DOHH2 (cell line): ENCODE measurements around the gene SULT2A1.
"Not testable (repeated sequence)": the region's sequence is repeated elsewhere in the genome, so short reads cannot be mapped to it uniquely, and the experiment has no call there.

Experiments used
- H3F3A ChIP-seq: fragments of 200-600 bp; sonication (generic), shearing (Covaris generic); 2 replicates; pipeline ENCODE4 v1.6.0; 2016; ENCODE audit warnings: antibody characterized with exemption, mild to moderate bottlenecking; ENCODE audit not compliant: control insufficient read depth, insufficient read depth
- H3K27ac ChIP-seq: fragments of 200-600 bp; sonication (generic); 2 replicates; pipeline ENCODE4 v1.5.1; 2014; ENCODE audit warnings: low read depth, mild to moderate bottlenecking, low read length, moderate library complexity
- H3K27me3 ChIP-seq: fragments of 200-600 bp; sonication (generic); 2 replicates; pipeline ENCODE4 v1.6.1; 2014; ENCODE audit warnings: mild to moderate bottlenecking, low read length, mixed read lengths; ENCODE audit not compliant: control insufficient read depth
- H3K36me3 ChIP-seq: fragments of 200-600 bp; sonication (generic); 2 replicates; pipeline ENCODE4 v1.6.1; 2014; ENCODE audit warnings: mild to moderate bottlenecking, low read length, moderate library complexity, mixed read lengths; ENCODE audit not compliant: control insufficient read depth
- H3K4me1 ChIP-seq: fragments of 200-600 bp; sonication (generic); 2 replicates; pipeline ENCODE4 v1.6.1; 2014; ENCODE audit warnings: mild to moderate bottlenecking, low read length, mixed read lengths; ENCODE audit not compliant: control insufficient read depth
- H3K4me2 ChIP-seq: fragments of 200-600 bp; sonication (generic); 2 replicates; pipeline ENCODE4 v1.6.0; 2014; ENCODE audit warnings: mild to moderate bottlenecking, low read length, moderate library complexity
- H3K4me3 ChIP-seq: fragments of 200-600 bp; sonication (generic); 2 replicates; pipeline ENCODE4 v1.5.1; 2014; ENCODE audit warnings: mild to moderate bottlenecking, low read length, mixed read lengths
- H3K79me2 ChIP-seq: fragments of 200-600 bp; sonication (generic); 2 replicates; pipeline ENCODE4 v1.6.1; 2014; ENCODE audit warnings: mild to moderate bottlenecking, low read length, mixed read lengths; ENCODE audit not compliant: control insufficient read depth
- H3K9me2 ChIP-seq: fragments of 200-600 bp; sonication (generic); replicated peaks from 2 replicates; pipeline ENCODE4 v1.6.1; 2014; ENCODE audit warnings: mild to moderate bottlenecking, low read length, mixed read lengths; ENCODE audit not compliant: control insufficient read depth
- H3K9me3 ChIP-seq: fragments of 200-600 bp; sonication (generic); 2 replicates; pipeline ENCODE4 v1.6.1; 2014; ENCODE audit warnings: antibody characterized with exemption, low read length, mixed read lengths; ENCODE audit not compliant: control insufficient read depth, insufficient read depth
- H4K20me1 ChIP-seq: fragments of 200-600 bp; sonication (generic); 2 replicates; pipeline ENCODE4 v1.6.0; 2014; ENCODE audit warnings: low read depth, mild to moderate bottlenecking, antibody characterized with exemption, low read length, moderate library complexity; ENCODE audit not compliant: control insufficient read depth, insufficient read depth
- CTCF ChIP-seq: fragments of 200-600 bp; sonication (generic); IDR thresholded peaks from one replicate; pipeline ENCODE4 v1.5.1; 2014; ENCODE audit warnings: antibody characterized with exemption, mild to moderate bottlenecking, low read depth, low read length; ENCODE audit not compliant: poor library complexity, severe bottlenecking
- EZH2phosphoT487 ChIP-seq: fragments of 200-600 bp; sonication (generic); IDR thresholded peaks from 2 replicates; pipeline ENCODE4 v1.6.1; 2017; ENCODE audit warnings: borderline replicate concordance, mild to moderate bottlenecking, antibody characterized with exemption, low read length, moderate library complexity, mixed read lengths

Gene SULT2A1

GRCh38 chr19:47860602-47861297 lies 25.4 kb downstream of the SULT2A1 start:
- no peaks in the 10 kb centered on the region for H3K79me2 ChIP-seq
- H3K36me3 ChIP-seq, result no peaks in the 10 kb centered on the region
- no peak for TF ChIP-seq EZH2phosphoT487
- no peak for TF ChIP-seq CTCF
- H3K27ac ChIP-seq, result no peak overlapping the region
- no peaks in the 10 kb centered on the region for H3K4me1 ChIP-seq
- H3K9me2 ChIP-seq, result no peaks in the 10 kb centered on the region
- H3K4me3 ChIP-seq, result no peak overlapping the region
- H4K20me1 ChIP-seq, result no peaks in the 10 kb centered on the region
- no peak overlapping the region for H3K4me2 ChIP-seq
- no peaks in the 10 kb centered on the region for H3F3A ChIP-seq
- H3K27me3 ChIP-seq, result no peaks in the 10 kb centered on the region
- no peaks in the 10 kb centered on the region for H3K9me3 ChIP-seq

- H3K9me3 ChIP-seq, H3K4me1 ChIP-seq, H3K36me3 ChIP-seq, H3K27ac ChIP-seq, H3K4me2 ChIP-seq, H4K20me1 ChIP-seq, H3K27me3 ChIP-seq, H3K4me3 ChIP-seq, H3K79me2 ChIP-seq, H3F3A ChIP-seq, H3K9me2 ChIP-seq: not testable (repeated sequence)
Measured at GRCh38 chr19:47859838-47860237, 26.3 kb downstream of the SULT2A1 start.

- H3K36me3 ChIP-seq, H4K20me1 ChIP-seq, H3K79me2 ChIP-seq, H3K4me3 ChIP-seq, H3K4me2 ChIP-seq, H3K27me3 ChIP-seq, H3K9me2 ChIP-seq, H3K27ac ChIP-seq, H3K9me3 ChIP-seq, H3F3A ChIP-seq, H3K4me1 ChIP-seq: not testable (repeated sequence)
Measured at GRCh38 chr19:47858646-47859285, 27.3 kb downstream of the SULT2A1 start, which contains the start of gene TPRX2. TPRX2 (plus strand) TSS chr19:47859235; CDS start chr19:47859247, 12 bp downstream.

- not testable (repeated sequence) for H3F3A ChIP-seq, H3K27ac ChIP-seq, H3K27me3 ChIP-seq, H3K4me2 ChIP-seq, H3K9me2 ChIP-seq, H3K4me3 ChIP-seq, H3K4me1 ChIP-seq, H3K36me3 ChIP-seq, H3K9me3 ChIP-seq, H4K20me1 ChIP-seq, H3K79me2 ChIP-seq
Measured at GRCh38 chr19:47858231-47858630, 27.9 kb downstream of the SULT2A1 start.

- Histone ChIP-seq H3K4me1 (no peaks in the 10 kb centered on the region), H3F3A (no peaks in the 10 kb centered on the region), H3K4me3 (no peak overlapping the region), H3K27me3 (no peaks in the 10 kb centered on the region), H3K79me2 (no peaks in the 10 kb centered on the region), H3K36me3 (no peaks in the 10 kb centered on the region), H3K9me3 (no peaks in the 10 kb centered on the region), H3K4me2 (no peak overlapping the region), H3K27ac (no peak overlapping the region), H4K20me1 (no peaks in the 10 kb centered on the region), H3K9me2 (no peaks in the 10 kb centered on the region)
- no peak for TF ChIP-seq CTCF
- TF ChIP-seq EZH2phosphoT487, result no peak
Measured at GRCh38 chr19:47854459-47854858, 31.7 kb downstream of the SULT2A1 start.
